ENCODE measurements around the gene TTF2. TPM values are rescaled to one million over a fixed set of nuclear protein-coding genes. Genes with fewer than 3 reads are reported as not detected.
"Not testable (repeated sequence)": the region's sequence is repeated elsewhere in the genome, so short reads cannot be mapped to it uniquely, and the experiment has no call there.

The TTF2 gene
- total RNA-seq, 1 donor from 2014 or later = 12.3 TPM

DNA sequence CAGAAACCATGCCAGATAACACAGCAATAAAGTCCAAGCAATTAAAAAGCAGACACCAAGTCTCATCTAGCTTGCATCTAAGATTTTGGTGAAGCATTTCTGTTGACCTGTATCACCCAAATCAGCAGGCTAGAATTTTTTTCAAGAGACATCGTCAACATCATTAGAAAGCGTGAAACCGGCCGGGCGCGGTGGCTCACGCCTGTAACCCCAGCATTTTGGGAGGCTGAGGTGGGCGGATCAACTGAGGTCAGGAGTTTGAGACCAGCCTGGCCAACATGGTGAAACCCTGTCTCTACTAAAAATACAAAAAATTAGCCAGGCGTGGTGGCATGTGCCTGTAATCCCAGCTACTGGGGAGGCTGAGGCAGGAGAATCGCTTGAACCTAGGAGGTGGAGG, 59.0 kb downstream of the TTF2 start:
- not testable (repeated sequence) for DNase-seq (ENCODE audit: low read depth in 2 of 2)

GRCh38 chr1:117120774-117121588, 60.9 kb downstream of the TTF2 start:
- DNase-seq (ENCODE audit: low read depth in 2 of 2) = peak in 1 of 2 donors; percentile 3

GRCh38 chr1:117121589-117122329, 61.6 kb downstream of the TTF2 start, which contains the start of gene TRIM45:
TRIM45 (minus strand) TSS chr1:117121749; CDS start chr1:117121201, 548 bp downstream.
- DNase-seq (ENCODE audit: low read depth in 2 of 2) = peak; percentile 87 to 97

- peak in 1 of 2 donors; percentile 7 for DNase-seq (ENCODE audit: low read depth in 2 of 2)
Observed at GRCh38 chr1:117122330-117123025, 62.4 kb downstream of the TTF2 start.

DNA sequence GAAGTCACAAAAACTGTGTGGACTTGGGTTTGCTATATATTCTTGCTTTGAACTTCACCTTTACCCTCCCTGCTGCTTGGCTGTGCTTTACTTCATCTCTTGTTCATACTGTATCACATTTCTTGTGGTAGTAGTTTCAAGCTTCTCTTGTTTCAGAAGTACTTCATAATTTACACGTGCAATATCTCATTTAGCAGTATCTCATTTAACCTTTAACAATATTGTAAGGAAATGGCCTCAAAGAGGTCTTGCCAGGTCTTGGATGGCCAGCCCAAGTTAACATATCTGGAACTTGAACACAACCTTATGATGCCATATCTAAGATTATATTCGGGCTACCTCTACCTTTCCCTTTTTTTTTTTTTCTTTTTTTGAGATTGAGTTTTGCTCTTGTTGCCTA, 63.1 kb downstream of the TTF2 start:
- DNase-seq (ENCODE audit: low read depth in 2 of 2) = no peak

DNA sequence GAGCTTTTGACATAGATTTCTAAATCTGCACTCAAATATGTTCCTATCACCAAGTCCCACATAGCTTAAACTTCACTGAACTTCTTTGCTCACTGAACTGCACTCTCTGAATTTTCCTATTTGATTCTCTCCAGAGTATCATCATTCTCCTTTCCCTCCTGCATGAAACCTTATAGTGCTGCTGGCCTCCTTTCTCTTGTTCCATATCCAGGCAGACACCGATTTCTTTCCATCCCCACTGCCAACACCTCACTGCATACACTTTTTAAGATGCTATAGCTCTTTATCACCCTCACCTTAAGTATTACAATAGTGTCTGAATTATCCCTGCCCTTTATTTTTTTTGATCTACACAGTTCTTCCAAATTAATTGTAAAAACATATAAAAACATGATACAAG, 64.5 kb downstream of the TTF2 start:
- DNase-seq (ENCODE audit: low read depth in 2 of 2) = no peak

- DNase-seq (ENCODE audit: low read depth in 2 of 2) = no peak
Observed at GRCh38 chr1:117127795-117128194, 67.7 kb downstream of the TTF2 start.

- DNase-seq (ENCODE audit: low read depth in 2 of 2) = peak; percentile 29 to 60
Observed at GRCh38 chr1:117128323-117129079, 68.4 kb downstream of the TTF2 start.

- no peak for DNase-seq (ENCODE audit: low read depth in 2 of 2)
Observed at GRCh38 chr1:117130526-117130925, 70.4 kb downstream of the TTF2 start.

DNA sequence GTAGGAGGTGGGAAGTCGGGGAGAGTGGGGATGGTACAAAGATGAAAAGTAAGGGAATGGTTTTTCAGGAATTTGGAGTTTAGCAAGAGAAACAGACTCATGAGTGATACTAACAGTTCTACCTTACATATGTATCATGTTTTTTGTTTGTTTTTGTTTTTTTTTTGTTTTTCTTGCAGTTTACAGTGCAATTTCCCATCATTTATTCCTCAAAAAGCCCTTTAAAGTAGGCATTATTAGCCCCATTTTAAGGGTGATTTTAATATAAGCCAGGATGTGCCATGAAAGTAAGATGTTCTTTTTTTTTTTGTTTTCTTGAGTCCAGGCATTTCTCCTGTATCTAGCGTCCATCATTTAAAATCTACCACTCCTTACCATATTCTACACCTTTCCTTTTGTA, 75.2 kb downstream of the TTF2 start:
- DNase-seq (ENCODE audit: low read depth in 2 of 2) = no peak

DNA sequence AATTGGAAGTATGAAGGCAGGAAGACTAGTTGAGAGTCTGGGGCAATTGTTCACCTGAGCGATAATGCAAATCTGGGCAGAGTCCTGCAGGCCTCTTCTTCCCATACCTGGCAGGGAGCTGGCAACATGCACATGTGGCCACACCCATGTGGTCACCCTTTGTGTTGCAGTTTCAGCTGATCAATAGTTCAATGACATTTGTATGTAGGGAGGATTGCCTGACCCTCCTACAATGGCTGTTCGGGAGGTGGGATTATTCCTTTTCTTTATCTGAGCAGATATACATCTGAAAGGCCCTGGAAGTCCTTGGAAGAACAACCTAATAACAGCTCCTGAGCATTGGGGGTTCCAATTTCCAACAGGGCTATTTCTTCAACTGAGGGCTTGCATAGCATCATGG, 76.6 kb downstream of the TTF2 start:
- DNase-seq (ENCODE audit: low read depth in 2 of 2) = no peak

DNA sequence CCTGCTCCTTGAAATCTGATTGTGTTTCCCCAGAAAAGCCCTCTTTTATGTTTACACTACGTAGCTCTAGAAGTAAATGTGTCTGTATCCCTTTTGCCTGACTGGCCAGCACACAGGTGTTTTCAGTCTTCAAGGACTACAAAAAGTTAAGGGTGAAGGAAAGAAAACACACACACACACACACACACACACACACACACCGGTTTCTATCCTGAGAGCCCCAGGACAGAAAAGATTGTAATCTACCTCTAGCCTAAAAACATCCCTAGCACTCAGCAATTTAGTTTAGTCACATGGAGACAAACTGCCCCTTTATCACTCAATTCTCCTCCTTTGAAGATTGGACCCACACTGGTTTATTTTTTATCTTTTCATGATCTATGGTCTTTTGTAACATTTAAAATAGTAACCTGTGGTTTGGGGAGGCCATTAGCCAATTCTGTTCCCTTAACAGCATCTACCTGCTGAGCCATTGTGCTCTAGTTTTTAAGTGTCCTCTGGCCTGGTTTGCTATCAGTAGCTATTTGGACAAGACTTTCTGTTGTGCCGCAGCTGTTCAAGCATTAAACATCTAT, 77.2 kb downstream of the TTF2 start:
- DNase-seq (ENCODE audit: low read depth in 2 of 2) = no peak

GRCh38 chr1:117138106-117138505, 78.0 kb downstream of the TTF2 start:
- DNase-seq (ENCODE audit: low read depth in 2 of 2) = no peak

DNA sequence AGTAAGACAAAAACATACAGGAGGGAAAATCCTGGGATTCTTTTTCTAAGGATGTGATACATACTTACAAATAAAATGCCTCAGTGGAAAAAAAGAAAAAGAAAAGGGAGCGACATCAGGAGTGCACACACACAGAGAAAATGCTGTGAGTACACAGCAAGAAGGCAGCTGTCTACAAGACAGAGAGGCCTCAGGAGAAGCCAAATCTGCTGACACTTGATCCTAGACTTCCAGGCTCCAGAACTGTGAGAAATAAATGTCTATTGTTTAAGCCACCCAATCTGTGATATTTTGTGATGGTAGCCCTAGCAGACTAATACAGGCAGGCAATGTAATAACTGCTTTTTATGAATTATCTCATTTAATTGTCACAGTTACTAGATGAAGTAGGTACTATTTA, 78.4 kb downstream of the TTF2 start:
- DNase-seq (ENCODE audit: low read depth in 2 of 2) = no peak

DNA sequence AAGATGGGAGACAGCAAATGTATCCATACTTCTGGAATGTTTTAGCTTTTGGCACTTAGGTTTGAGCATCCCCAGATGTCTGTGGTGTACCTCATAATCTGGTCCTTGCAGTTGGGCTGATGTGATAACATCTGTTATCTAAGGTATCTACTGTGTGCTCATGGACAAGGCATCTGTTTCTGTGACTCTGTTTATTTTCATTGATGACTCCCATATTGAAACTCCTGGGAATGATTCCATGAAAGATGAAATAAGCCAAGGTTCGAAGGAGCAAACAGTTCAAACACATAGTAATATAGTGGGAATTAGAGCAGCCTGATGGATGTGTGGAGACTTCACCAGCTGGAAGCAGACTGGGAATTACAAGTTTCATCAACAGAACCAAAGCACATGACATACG, 82.1 kb downstream of the TTF2 start:
- no peak for DNase-seq (ENCODE audit: low read depth in 2 of 2)

DNA sequence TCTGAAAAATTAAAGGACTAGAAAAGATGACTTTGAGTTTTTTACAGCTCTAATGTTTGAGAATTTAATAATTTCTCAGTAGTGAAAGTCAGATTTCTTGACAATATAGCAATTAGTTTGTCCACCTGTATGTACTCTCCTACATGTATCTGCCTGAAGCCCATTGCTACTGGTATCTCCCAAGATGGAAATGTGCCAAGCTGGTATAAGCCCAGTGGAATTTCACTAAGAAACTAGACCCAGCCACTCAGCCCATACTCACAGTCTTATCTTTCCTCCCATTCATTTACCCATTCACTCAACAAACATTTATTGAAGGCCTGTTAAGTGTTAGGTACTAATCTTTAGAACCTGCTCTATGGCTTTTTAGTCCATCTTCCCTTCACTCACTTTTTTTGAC, 83.0 kb downstream of the TTF2 start:
- DNase-seq (ENCODE audit: low read depth in 2 of 2) = no peak

GRCh38 chr1:117143871-117144270, 83.7 kb downstream of the TTF2 start:
- no peak for DNase-seq (ENCODE audit: low read depth in 2 of 2)

- no peak for DNase-seq (ENCODE audit: low read depth in 2 of 2)
Observed at GRCh38 chr1:117146072-117146471, 85.9 kb downstream of the TTF2 start.

- DNase-seq (ENCODE audit: low read depth in 2 of 2) = peak in 1 of 2 donors; percentile 66
Observed at GRCh38 chr1:117146575-117147340, 86.6 kb downstream of the TTF2 start.

DNA sequence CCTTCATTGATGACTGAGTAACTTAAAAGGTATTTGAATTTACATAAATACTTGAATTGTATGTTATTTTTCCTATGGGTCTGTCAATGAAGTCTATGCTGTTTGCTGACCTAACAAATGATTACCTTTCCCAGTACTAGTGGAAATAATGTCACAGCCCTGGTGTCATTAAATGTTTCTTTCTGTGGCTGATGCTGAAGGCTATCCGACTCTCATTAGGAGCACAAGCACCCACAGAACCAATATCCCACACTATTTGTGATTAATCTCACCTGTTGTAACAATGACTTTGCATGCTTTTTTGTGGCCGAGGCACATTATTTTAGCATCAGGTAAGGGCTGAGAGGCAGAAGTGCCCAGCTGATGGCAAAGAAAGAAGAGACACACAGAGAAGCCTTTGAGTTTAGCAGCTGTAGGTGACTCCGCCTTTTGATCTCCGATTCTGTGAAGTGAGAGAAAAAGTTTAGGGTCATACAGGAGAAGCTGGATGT, 87.3 kb downstream of the TTF2 start:
- DNase-seq (ENCODE audit: low read depth in 2 of 2) = no peak

Measured in dermis microvascular lymphatic vessel endothelial cell (primary cell).